ENCODE measurements around the gene NAGLU. TPM values are rescaled to one million over a fixed set of nuclear protein-coding genes. Genes with fewer than 3 reads are reported as not detected.

Gene NAGLU
- total RNA-seq, 1 donor from 2014 or later = 6.2 TPM

DNA sequence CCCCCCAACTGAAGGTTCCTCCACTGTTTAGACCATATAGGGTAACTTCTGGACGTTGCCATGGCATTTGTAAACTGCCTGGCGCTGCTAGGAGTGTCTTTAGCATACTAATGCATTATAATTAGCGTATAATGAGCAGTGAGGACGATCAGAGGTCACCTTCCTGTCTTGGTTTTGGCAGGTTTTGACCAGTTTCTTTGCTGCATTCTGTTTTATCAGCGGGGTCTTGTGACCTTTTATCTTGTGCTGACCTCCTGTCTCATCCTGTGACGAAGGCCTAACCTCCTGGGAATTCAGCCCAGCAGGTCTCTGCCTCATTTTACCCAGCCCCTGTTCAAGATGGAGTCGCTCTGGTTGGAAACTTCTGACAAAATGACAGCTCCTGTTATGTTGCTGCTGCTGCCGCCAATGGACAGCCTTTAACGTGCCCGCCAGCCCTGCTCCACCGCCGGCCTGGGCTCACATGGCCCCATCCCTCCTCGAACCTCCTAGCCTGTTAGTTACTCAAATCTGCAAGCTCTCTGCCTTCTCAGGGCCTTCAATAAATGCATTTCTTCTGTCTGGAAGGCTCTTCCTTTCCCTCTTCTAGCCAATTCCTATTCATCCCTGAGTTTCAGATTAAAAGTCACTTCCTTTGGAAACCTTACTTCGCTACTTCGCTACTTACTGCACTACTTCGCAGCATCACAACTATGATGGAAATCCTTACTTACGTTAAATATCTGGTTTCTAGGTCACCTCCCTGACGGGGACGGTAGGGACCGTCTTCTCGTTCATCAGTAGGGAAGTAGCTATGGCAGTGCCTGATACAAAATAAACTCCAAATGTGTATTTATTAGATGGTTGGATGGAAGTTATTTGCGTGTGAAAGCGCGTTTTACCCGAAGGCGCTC lies 640 bp upstream of the NAGLU start:
- DNase-seq (ENCODE audit: low spot score) = no peak
- Histone ChIP-seq H3K9me3 (ENCODE audit: low read depth) (no peaks in the 10 kb centered on the region), H3K4me1 (peaks cover 10% of the 10 kb centered on the region), H3K36me3 (no peaks in the 10 kb centered on the region), H3K27me3 (peaks cover 34% of the 10 kb centered on the region), H3F3A (ENCODE audit: low read depth) (peaks cover 6% of the 10 kb centered on the region), H3K79me2 (ENCODE audit: low read depth) (peaks cover 5% of the 10 kb centered on the region), H4K20me1 (ENCODE audit: low read depth) (no peaks in the 10 kb centered on the region), H3K4me3 (peak overlapping the region; percentile 52), H3K9ac (no peak overlapping the region), H2AFZ (replicated peaks) (peak overlapping the region; percentile 31), H3K4me2 (peak overlapping the region; percentile 78), H3K27ac (no peak overlapping the region)
- H3K9me3 Mint-ChIP-seq = no peaks in the 10 kb centered on the region
- H3K27me3 Mint-ChIP-seq (ENCODE audit: insufficient read depth, low read depth) = peaks cover 3% of the 10 kb centered on the region
- peaks cover 27% of the 10 kb centered on the region for H3K4me1 Mint-ChIP-seq
- H3K4me3 Mint-ChIP-seq = peak overlapping the region; percentile 84
- TF ChIP-seq EZH2 (IDR thresholded peaks at IDR 0.05) = no peak
- H3K36me3 Mint-ChIP-seq = no peaks in the 10 kb centered on the region
- H3K27ac Mint-ChIP-seq = no peak overlapping the region

DNA sequence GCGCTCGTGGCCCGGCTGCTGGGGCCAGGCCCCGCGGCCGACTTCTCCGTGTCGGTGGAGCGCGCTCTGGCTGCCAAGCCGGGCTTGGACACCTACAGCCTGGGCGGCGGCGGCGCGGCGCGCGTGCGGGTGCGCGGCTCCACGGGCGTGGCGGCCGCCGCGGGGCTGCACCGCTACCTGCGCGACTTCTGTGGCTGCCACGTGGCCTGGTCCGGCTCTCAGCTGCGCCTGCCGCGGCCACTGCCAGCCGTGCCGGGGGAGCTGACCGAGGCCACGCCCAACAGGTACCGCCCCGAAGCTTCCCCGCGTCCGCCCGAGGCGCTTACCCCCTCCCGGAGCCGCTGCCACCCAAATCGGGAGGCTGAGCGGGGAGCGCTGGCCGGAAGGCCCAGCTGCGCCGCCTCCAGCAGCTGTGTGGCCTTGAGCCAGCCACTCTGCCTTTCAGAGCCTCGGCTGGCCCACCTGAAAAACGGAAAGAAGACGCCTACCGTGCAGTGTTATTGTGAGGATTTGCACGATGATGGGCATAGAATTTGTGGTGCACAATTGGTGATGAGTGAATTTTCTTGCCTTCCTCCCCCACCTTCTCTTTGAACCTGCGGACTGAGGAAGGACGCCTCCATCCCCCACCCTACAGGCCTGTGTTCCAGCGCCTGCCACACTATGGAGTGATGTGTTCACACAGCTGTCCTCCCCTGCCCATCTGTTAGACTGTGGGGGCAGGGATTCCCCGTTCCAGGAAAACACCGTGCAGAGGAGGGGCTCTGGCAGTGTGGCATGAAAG lies 523 bp downstream of the NAGLU start:
- no peaks in the 10 kb centered on the region for H3K9me3 Mint-ChIP-seq
- H3K9ac ChIP-seq = no peak overlapping the region

DNA sequence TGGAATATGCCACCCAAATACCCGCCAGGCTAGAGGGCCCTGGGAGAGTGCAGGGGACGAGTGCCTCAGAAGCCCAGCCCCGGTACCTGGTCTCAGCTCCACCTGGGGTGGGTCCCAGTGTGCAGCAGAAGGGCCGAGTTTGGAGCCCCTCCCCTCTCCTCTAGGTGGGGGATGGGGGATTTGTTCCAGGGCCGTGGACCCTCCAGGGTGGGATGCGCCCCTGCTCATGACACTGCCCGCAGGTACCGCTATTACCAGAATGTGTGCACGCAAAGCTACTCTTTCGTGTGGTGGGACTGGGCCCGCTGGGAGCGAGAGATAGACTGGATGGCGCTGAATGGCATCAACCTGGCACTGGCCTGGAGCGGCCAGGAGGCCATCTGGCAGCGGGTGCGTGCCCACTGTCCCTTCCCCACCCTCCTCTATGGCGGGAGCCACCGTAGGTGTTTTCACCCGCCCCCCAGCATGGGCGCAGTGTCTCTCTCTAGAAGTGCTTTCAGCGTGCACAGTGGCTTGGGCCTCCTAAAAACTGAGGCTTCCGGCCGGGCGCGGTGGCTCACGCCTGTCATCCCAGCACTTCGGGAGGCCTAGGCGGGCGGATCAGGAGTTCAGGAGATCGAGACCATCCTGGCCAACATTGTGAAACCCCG lies 1.2 kb downstream of the NAGLU start:
- H3K36me3 ChIP-seq = no peaks in the 10 kb centered on the region
- Mint-ChIP-seq H3K27me3 (ENCODE audit: insufficient read depth, low read depth) (no peaks in the 10 kb centered on the region), H3K4me1 (peaks cover 13% of the 10 kb centered on the region), H3K27ac (no peak overlapping the region), H3K4me3 (peak overlapping the region; percentile 90), H3K9me3 (no peaks in the 10 kb centered on the region), H3K36me3 (peaks cover 3% of the 10 kb centered on the region)
- H3F3A ChIP-seq (ENCODE audit: low read depth) = no peaks in the 10 kb centered on the region
- no peak for TF ChIP-seq EZH2 (IDR thresholded peaks at IDR 0.05)
- TF ChIP-seq CTCF (IDR thresholded peaks at IDR 0.05) = no peak
- no peak for TF ChIP-seq EZH2phosphoT487 (IDR thresholded peaks at IDR 0.05)
- no peak overlapping the region for H2AFZ ChIP-seq (replicated peaks)
- H3K9me3 ChIP-seq (ENCODE audit: low read depth) = no peaks in the 10 kb centered on the region
- peak overlapping the region; percentile 78 for H3K4me2 ChIP-seq
- H3K9ac ChIP-seq = no peak overlapping the region
- peaks cover 5% of the 10 kb centered on the region for H3K79me2 ChIP-seq (ENCODE audit: low read depth)
- peaks cover 20% of the 10 kb centered on the region for H3K27me3 ChIP-seq
- H4K20me1 ChIP-seq (ENCODE audit: low read depth) = no peaks in the 10 kb centered on the region
- H3K4me1 ChIP-seq = peaks cover 10% of the 10 kb centered on the region
- H3K27ac ChIP-seq = no peak overlapping the region
- H3K4me3 ChIP-seq = peak overlapping the region; percentile 52
- no peak for DNase-seq (ENCODE audit: low spot score)

More for the DNA sequence above, 523 bp downstream of the NAGLU start:
- DNase-seq (ENCODE audit: low spot score) = peak; percentile 87
- Histone ChIP-seq H3K4me3 (peak overlapping the region; percentile 52), H2AFZ (replicated peaks) (peak overlapping the region; percentile 4), H3K4me1 (peaks cover 10% of the 10 kb centered on the region), H3K27ac (no peak overlapping the region), H3F3A (ENCODE audit: low read depth) (peaks cover 3% of the 10 kb centered on the region), H3K9me3 (ENCODE audit: low read depth) (no peaks in the 10 kb centered on the region), H3K4me2 (peak overlapping the region; percentile 78), H4K20me1 (ENCODE audit: low read depth) (no peaks in the 10 kb centered on the region), H3K79me2 (ENCODE audit: low read depth) (peaks cover 5% of the 10 kb centered on the region), H3K36me3 (no peaks in the 10 kb centered on the region), H3K27me3 (peaks cover 26% of the 10 kb centered on the region)
- peaks cover 17% of the 10 kb centered on the region for H3K4me1 Mint-ChIP-seq
- TF ChIP-seq EZH2phosphoT487 (IDR thresholded peaks at IDR 0.05) (no peak), CTCF (IDR thresholded peaks at IDR 0.05) (no peak), EZH2 (IDR thresholded peaks at IDR 0.05) (no peak)
- H3K4me3 Mint-ChIP-seq = peak overlapping the region; percentile 90
- H3K27ac Mint-ChIP-seq = no peak overlapping the region
- peaks cover 3% of the 10 kb centered on the region for H3K36me3 Mint-ChIP-seq
- H3K27me3 Mint-ChIP-seq (ENCODE audit: insufficient read depth, low read depth) = peaks cover 1% of the 10 kb centered on the region
